Ectodermal cell (in vitro differentiated cells): Measurements from ENCODE around the gene AGBL4.
A peak's percentile ranks its signal among the peaks of the same experiment; 100 is the strongest.

Experiments used
- H3K27ac ChIP-seq: 2 replicates; pipeline ENCODE4 v1.7.0; 2013; ENCODE audit warnings: mild to moderate bottlenecking, low read depth, low read length; ENCODE audit not compliant: insufficient read depth, poor library complexity, severe bottlenecking
- H3K27me3 ChIP-seq: 2 replicates; pipeline ENCODE4 v1.7.0; 2013; ENCODE audit warnings: mild to moderate bottlenecking, low read length; ENCODE audit not compliant: insufficient read depth, control insufficient read depth, poor library complexity, severe bottlenecking
- H3K36me3 ChIP-seq: one replicate; pipeline ENCODE4 v1.7.0; 2013; ENCODE audit warnings: low read length; ENCODE audit not compliant: control insufficient read depth, insufficient read depth
- H3K4me1 ChIP-seq: one replicate; pipeline ENCODE4 v1.7.0; 2013; ENCODE audit warnings: low read length; ENCODE audit not compliant: control insufficient read depth, insufficient read depth
- H3K4me3 ChIP-seq: 2 replicates; pipeline ENCODE4 v1.7.0; 2013; ENCODE audit warnings: low read depth, low read length, control low read depth; ENCODE audit not compliant: insufficient read depth
- H3K9me3 ChIP-seq: 2 replicates; pipeline ENCODE4 v1.7.0; 2013; ENCODE audit warnings: mild to moderate bottlenecking, low read length, moderate library complexity; ENCODE audit not compliant: control insufficient read depth
- WGBS, 2 experiments: methylation state at CpG; one replicate each; pipeline ENCODE4 v1.1.7; 2013; ENCODE audit warnings: missing lambda C conversion rate in 2 of 2; 5-methylcytosine and 5-hydroxymethylcytosine counted together

Gene AGBL4

DNA sequence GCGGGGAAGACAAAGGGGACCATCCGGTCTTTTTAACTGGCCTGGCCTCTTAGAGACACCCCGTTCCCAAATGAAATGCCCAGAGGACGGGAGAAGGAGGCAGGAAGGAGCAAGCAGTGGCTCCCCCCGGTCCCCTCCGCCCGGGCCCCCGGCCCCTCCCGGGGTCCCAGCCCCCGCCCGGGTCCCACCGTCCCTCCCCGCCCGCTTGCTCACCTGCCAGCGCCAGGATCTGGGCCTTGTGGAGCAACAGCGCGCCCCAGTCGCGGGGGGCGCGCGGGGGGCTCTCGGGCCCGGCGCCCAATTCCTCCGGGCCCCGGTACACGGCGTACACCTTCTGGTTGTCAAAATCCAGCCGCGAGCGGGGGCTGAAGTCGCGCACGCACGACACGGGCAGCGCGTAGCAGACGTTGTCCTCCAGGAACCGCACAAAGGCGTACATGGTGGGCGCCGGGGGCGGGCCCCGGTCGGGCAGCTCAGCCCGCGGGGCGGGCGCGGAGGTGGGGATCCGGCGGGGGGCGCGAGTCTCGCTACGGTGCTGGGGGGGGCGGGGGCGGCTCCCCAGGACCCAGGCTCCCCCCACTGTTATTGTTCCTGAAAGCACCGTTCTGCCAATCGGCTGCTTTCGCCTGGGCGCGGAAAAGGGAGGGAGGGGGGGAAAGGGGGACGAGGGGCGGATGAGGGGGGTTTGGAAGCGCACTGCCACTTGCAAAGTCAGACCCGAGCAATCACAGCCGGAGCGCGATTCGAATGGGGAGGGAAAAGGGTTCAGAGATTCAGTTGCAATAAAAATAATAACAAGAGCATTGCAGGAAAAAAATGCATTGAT, 1247.1 kb downstream of the AGBL4 start, which contains the start of gene BEND5:
Gene BEND5, minus strand, starts transcription at position 499 of the 826 bp plus-strand sequence. Its CDS starts 60 bp downstream, at position 439.
- peak within 1 kb of the TSS; percentile 42 for H3K27ac ChIP-seq

DNA sequence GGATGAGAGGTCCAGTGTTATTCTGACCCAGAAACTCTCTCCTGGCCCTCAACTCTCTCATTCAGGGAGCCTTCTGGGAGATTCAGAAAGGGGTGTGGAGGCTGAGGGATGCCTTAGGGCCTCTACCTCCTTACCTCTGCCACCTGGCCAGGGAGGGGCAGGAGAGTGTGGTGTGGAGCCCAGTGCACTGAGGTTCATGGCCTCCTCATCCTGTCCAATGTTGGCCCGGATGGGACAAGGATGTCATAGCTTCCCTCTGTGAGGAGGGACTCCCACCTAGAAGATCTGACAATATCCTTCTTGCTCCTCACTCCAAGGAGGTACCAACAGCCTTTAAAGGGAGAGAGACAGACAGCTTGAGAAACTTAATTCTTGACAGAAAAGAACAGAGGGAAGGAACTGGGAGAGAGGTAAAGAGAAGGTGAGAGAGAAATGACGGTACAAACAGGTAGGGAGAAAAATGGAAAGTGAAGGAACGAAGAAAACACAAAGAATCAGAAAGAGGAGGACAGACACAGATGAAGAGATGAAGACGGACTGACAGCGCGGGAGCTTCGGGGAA, 1247.8 kb downstream of the AGBL4 start:
- Histone ChIP-seq H3K4me3 (peak overlapping the region; percentile 72), H3K9me3 (no peaks in the 10 kb centered on the region), H3K27me3 (no peaks in the 10 kb centered on the region), H3K27ac (no peak overlapping the region), H3K4me1 (peaks cover 8% of the 10 kb centered on the region), H3K36me3 (no peaks in the 10 kb centered on the region)
- WGBS, 2 experiments, result 8 to 9% methylated on average over 7 of the region's 7 CpGs

More for the DNA sequence above, 1247.1 kb downstream of the AGBL4 start, which contains the start of gene BEND5:
- Histone ChIP-seq H3K36me3 (no peaks in the 10 kb centered on the region), H3K4me3 (peak within 1 kb of the TSS; percentile 72), H3K27me3 (no peaks in the 10 kb centered on the region), H3K4me1 (peaks cover 8% of the 10 kb centered on the region), H3K9me3 (no peaks in the 10 kb centered on the region)
- WGBS, 2 experiments, result 0% methylated on average over 72 to 73 of the region's 73 CpGs

DNA sequence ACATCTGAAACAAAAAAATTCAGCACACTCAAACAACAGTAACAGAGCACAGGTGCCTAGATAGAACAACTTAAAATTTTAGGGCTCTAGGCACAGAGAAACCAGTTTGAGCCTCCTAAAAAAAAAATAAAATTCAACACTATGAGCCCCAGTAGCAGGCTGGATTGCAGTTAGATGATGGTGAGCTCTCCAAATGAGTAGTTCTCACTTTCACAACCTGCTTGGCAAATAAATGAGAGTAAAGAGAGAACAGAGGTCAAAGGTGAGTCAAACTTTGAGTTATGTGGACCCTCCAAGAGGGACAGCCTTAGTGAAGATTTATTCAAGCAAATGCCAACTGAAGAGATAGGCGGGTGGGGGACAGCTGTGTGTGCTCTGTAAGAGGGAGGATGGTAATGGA, 1250.6 kb downstream of the AGBL4 start:
- no peaks in the 10 kb centered on the region for H3K36me3 ChIP-seq
- H3K9me3 ChIP-seq, result no peaks in the 10 kb centered on the region
- no peak overlapping the region for H3K27ac ChIP-seq
- 82 to 92% methylated on average over 1 of the region's 1 CpG for WGBS, 2 experiments
- no peaks in the 10 kb centered on the region for H3K27me3 ChIP-seq
- peaks cover 8% of the 10 kb centered on the region for H3K4me1 ChIP-seq
- no peak overlapping the region for H3K4me3 ChIP-seq

DNA sequence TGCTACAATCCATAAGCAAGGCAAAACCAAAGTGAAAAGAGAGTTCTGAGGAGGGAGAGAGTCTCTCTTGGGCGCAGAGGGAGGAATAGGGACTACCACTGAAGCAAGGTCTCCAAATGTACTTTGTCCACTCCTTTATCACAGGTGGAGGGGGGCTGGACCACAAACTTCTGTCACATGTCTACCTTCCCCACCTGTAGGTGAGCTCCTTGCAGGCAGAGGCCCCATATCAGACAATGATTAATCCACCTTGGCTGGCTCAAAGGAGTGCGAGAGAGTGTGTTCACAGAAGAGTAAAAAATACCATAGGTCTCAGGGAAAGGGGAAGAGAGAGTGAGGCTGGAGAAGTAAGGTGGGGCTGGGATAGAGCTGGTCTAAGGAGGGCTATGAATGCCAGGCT, 1251.5 kb downstream of the AGBL4 start:
- no peak overlapping the region for H3K27ac ChIP-seq
- H3K27me3 ChIP-seq, result no peaks in the 10 kb centered on the region
- no peak overlapping the region for H3K4me3 ChIP-seq
- H3K36me3 ChIP-seq, result no peaks in the 10 kb centered on the region
- H3K4me1 ChIP-seq, result peaks cover 4% of the 10 kb centered on the region
- no peaks in the 10 kb centered on the region for H3K9me3 ChIP-seq
- whole genome bisulfite sequencing, 2 experiments, result 86 to 92% methylated on average over 2 of the region's 2 CpGs

DNA sequence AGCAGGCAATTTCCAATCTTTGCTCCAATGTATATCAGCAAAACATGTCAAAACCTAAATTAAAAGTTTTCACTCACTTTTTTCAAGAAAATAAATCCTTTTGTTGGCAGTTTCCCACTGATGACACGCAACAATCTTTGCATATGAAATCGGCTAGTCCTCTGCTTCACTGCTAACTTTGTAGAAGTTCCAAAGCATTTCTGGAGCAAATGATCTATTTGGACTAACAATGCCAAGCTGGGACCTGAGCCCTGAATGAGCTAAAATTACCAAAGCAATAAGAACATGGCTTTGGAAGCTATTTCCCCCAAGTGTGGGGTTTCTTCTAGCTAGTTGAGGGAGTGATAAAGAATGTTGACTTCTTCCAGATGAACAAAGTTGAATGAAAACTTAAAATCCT, 1252.2 kb downstream of the AGBL4 start:
- Histone ChIP-seq H3K4me1 (peaks cover 4% of the 10 kb centered on the region), H3K36me3 (no peaks in the 10 kb centered on the region), H3K27me3 (no peaks in the 10 kb centered on the region), H3K9me3 (no peaks in the 10 kb centered on the region), H3K27ac (no peak overlapping the region), H3K4me3 (no peak overlapping the region)
- WGBS, 2 experiments, result 95 to 96% methylated on average over 2 of the region's 2 CpGs

DNA sequence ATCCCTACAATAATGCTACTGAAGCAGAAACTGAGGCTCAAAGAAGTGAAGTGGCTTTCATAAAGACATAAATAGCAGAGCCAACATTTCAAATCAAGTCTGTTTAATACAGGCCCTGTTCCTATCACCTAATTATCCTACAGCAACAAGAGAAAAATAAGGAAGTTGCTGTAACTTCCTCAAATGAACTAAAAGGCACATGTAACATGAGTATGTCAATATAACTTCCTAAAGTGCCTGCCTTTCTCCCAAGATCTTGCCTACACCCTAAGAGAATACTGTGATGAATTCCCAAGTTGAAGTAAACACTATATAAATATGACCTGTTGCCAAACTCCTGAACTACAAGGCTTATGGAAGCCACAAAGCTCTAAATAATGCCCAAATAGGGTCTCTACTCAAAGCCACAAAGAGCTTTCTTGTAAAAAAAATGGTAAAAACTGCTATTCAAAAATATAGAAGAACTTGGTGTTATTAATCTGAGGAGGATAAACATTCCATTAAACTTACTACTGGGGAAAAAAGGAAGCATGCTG, 1255.7 kb downstream of the AGBL4 start:
- no peaks in the 10 kb centered on the region for H3K27me3 ChIP-seq
- H3K4me3 ChIP-seq, result no peak overlapping the region
- H3K4me1 ChIP-seq, result no peaks in the 10 kb centered on the region
- H3K9me3 ChIP-seq, result no peaks in the 10 kb centered on the region
- H3K36me3 ChIP-seq, result no peaks in the 10 kb centered on the region
- no peak overlapping the region for H3K27ac ChIP-seq

DNA sequence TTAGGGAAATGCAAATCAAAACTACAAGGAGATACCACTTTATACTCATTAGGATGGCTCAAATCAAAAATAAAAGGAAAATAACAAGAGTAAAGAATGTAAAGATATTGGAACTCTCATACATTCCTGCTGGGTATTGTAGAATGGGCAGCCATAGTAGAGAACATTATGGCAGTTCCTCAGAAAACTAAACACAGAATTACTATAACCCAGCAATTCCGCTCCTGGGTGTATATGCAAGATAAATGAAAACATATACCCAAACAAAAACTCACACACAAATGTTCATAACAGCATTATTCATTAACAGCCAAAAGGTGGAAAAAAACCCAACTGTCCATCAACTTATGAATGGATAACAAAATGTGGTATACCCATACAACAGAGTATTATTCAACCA, 1258.4 kb downstream of the AGBL4 start:
- WGBS, 2 experiments, result 80 to 95% methylated on average over 1 of the region's 1 CpG
- Histone ChIP-seq H3K4me3 (no peak overlapping the region), H3K27me3 (no peaks in the 10 kb centered on the region), H3K4me1 (no peaks in the 10 kb centered on the region), H3K27ac (no peak overlapping the region), H3K36me3 (no peaks in the 10 kb centered on the region), H3K9me3 (no peaks in the 10 kb centered on the region)

DNA sequence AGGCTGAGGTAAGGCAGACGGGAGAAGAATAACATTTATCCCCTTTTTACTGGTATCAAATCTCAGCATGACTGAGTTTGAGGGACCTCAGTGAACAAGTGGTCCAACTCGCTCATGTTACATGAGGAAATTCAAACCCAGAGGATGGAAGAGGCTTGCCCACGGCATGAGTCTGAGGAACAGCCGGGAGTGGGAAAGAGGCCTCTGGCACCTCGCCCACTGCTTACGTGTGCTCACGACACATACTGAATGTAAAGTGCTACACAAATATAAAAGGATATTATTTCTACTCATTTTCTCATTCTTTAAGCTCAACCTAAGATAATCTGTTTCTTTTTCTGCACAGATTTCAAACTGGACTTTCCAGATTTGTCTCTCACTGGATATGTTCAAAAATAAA, 1261.8 kb downstream of the AGBL4 start:
- H3K36me3 ChIP-seq, result peaks cover 6% of the 10 kb centered on the region

DNA sequence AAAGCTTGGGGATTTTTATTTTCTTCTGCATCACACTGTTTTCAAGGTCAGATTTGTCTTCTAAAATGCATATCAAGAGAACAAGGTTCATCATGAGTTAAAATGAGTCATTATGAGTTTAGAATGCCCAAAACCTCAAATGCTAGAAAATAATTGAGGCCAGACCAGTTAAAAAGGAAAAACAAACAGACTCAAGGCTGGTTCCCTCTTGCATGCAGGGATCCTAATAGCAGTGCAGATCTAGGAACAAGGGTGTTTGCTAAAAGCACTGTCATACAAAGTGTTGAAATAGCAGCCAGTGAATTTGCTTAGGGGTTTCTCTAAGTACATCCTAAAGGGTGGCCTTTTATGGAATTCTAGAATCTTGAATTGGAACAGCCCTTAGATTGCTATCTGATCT, 1262.3 kb downstream of the AGBL4 start:
- H3K4me1 ChIP-seq, result no peaks in the 10 kb centered on the region
- H3K27ac ChIP-seq, result no peak overlapping the region
- no peaks in the 10 kb centered on the region for H3K27me3 ChIP-seq
- no peak overlapping the region for H3K4me3 ChIP-seq
- no peaks in the 10 kb centered on the region for H3K9me3 ChIP-seq
- H3K36me3 ChIP-seq, result peaks cover 8% of the 10 kb centered on the region

More for the DNA sequence above, 1261.8 kb downstream of the AGBL4 start:
- H3K27me3 ChIP-seq, result no peaks in the 10 kb centered on the region
- WGBS, 2 experiments, result 94 to 96% methylated on average over 7 of the region's 7 CpGs
- no peak overlapping the region for H3K27ac ChIP-seq
- no peak overlapping the region for H3K4me3 ChIP-seq
- no peaks in the 10 kb centered on the region for H3K4me1 ChIP-seq
- H3K9me3 ChIP-seq, result no peaks in the 10 kb centered on the region

DNA sequence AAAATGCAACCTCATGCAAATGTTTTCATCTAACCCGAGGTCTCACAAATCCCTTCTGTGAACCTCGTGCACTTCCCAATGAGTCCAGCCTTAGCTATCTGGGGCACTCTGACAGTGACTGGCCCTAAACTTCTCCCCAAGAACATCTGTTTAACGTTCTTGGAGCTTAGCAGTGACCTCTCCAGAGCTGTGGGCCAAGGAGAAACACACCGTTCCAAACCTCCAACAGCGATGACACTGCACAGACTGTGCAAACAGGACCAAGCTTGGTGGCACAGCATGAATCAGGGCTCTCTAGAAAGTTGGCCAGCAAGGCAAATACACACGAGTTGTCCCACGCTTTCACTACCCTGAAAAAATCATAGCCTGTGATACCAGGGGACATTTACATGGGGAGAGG, 1262.9 kb downstream of the AGBL4 start:
- 92 to 95% methylated on average over 7 of the region's 7 CpGs for WGBS, 2 experiments

More for the DNA sequence above, 1262.9 kb downstream of the AGBL4 start:
- H3K4me1 ChIP-seq, result no peaks in the 10 kb centered on the region
- no peaks in the 10 kb centered on the region for H3K9me3 ChIP-seq
- H3K27me3 ChIP-seq, result no peaks in the 10 kb centered on the region
- no peak overlapping the region for H3K27ac ChIP-seq
- peaks cover 11% of the 10 kb centered on the region for H3K36me3 ChIP-seq
- H3K4me3 ChIP-seq, result no peak overlapping the region
